ENCODE results near the gene NKIRAS2. TPM values are rescaled to one million over a fixed set of nuclear protein-coding genes. Genes with fewer than 3 reads are reported as not detected.
A peak's percentile ranks its signal among the peaks of the same experiment; 100 is the strongest.

NKIRAS2 gene
- total and polyA plus RNA-seq, 2 donors (not counting 3 experiments of a cell fraction or from before 2014, with no cell fraction given), result 57.3 to 87.6 TPM

- no TSS peak for BruUV-seq (replicated peaks)
- Histone ChIP-seq H3K4me1 (ENCODE audit: control insufficient read depth, extremely low read depth, insufficient read depth, low read length) (no peaks in the 10 kb centered on the region), H3K4me2 (ENCODE audit: insufficient read depth, low read length) (peak overlapping the region; percentile 47), H3K79me2 (ENCODE audit: control insufficient read depth, insufficient read depth, low read length) (no peaks in the 10 kb centered on the region), H3K9me1 (replicated peaks; ENCODE audit: control insufficient read depth, extremely low read depth, insufficient read depth, low read length) (no peaks in the 10 kb centered on the region), H3K27ac (ENCODE audit: insufficient read depth, low read depth, low read length) (no peak overlapping the region), H3K36me3 (ENCODE audit: control insufficient read depth in 2 of 2, extremely low read depth in 1 of 2, insufficient read depth in 2 of 2, low read length in 2 of 2) (no peaks in the 10 kb centered on the region), H3K9me3 (replicated peaks; ENCODE audit: control insufficient read depth, insufficient read depth, low read length) (no peaks in the 10 kb centered on the region), H3K4me3 (replicated peaks in 1 of 3; ENCODE audit: insufficient read depth in 1 of 3, low read depth in 1 of 3, low read length in 3 of 3) (peak overlapping the region in 1 of 3 experiments; percentile 23), H3K9ac (replicated peaks; ENCODE audit: extremely low read depth, insufficient read depth, low read length) (no peak overlapping the region), H2AFZ (ENCODE audit: low read depth, low read length) (peak overlapping the region; percentile 81), H4K20me1 (replicated peaks; ENCODE audit: control insufficient read depth, extremely low read depth, insufficient read depth, low read length) (no peaks in the 10 kb centered on the region), H3K27me3 (ENCODE audit: control insufficient read depth in 2 of 2, insufficient read depth in 2 of 2, low read length in 2 of 2) (no peaks in the 10 kb centered on the region)
- DNase-seq (ENCODE audit: low read depth, low spot score) (no peak), FAIRE-seq (no peak)
- TF ChIP-seq, protein P1, sequence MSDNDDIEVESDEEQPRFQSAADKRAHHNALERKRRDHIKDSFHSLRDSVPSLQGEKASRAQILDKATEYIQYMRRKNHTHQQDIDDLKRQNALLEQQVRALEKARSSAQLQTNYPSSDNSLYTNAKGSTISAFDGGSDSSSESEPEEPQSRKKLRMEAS (IDR thresholded peaks at IDR 0.05; ENCODE audit: insufficient read depth, insufficient read length), result no peak
- no peak for TF ChIP-seq POLR2AphosphoS5 (IDR thresholded peaks at IDR 0.05; ENCODE audit: insufficient read depth, low read depth, low read length)
- TF ChIP-seq CTCF (IDR thresholded peaks at IDR 0.05; ENCODE audit: extremely low read depth in 1 of 2, insufficient read depth in 1 of 2, low read depth in 1 of 2, low read length in 2 of 2), result no peak
- no peak for TF ChIP-seq GATA2 (IDR thresholded peaks at IDR 0.05; ENCODE audit: insufficient read depth, insufficient read length, low read depth, low read length)
- TF ChIP-seq JUN (IDR thresholded peaks at IDR 0.05; ENCODE audit: borderline replicate concordance, insufficient read depth, insufficient read length, low read depth), result no peak
- no peak for TF ChIP-seq MYC (IDR thresholded peaks at IDR 0.05; ENCODE audit: low read depth, low read length)
- no peak for TF ChIP-seq EZH2 (IDR thresholded peaks at IDR 0.05; ENCODE audit: borderline replicate concordance, low read depth, low read length, severe bottlenecking)
- TF ChIP-seq FOS (IDR thresholded peaks at IDR 0.05; ENCODE audit: borderline replicate concordance, insufficient read depth, low read length), result no peak
- TF ChIP-seq POLR2A (IDR thresholded peaks at IDR 0.05; ENCODE audit: low read depth, low read length), result no peak
- intact Hi-C loops (cut with micrococcal nuclease) (no loop called here), dilution Hi-C loops (cut with MboI; ENCODE audit: extremely low pct_ligation_motif_present, low sequenced_read_pairs) (no loop called here)
- ChIA-PET POLR2A (interaction anchor here (0.7 kb wide), 1 partner anchor 29 kb away, joined by 4 read pairs; no protein-coding TSS in a partner anchor), CTCF (interaction anchor here (0.7 to 3.2 kb wide), 13 partner anchors 9 to 182 kb away, joined by 3 to 21 read pairs (median 5); partner anchors contain the start of genes DHX58 and NKIRAS2)
These were observed 20.2 kb downstream of the NKIRAS2 start for GRCh38 chr17:42039794-42040763.
